Right atrium auricular region (tissue), 2 donors: Measurements from ENCODE around the gene SUCLG2. TPM values are rescaled to one million over a fixed set of nuclear protein-coding genes. Genes with fewer than 3 reads are reported as not detected.

Experiments used
- DNase-seq: peaks from one replicate; pipeline ENCODE4 v3.0.0-alpha.2; 2019; ENCODE audit warnings: low spot score
- H3K27ac ChIP-seq, 2 donors: fragments of 200-600 bp; sonication (generic); 1 replicate in 1 of 2; 2 replicates in 1 of 2; pipeline ENCODE4 v1.5.1; 2016 to 2019
- H3K27me3 ChIP-seq, 2 donors: fragments of 200-600 bp; sonication (generic); one replicate each; pipeline versions ENCODE4 v1.5.1 to v1.6.0; 2017 to 2019
- H3K36me3 ChIP-seq: fragments of 200-600 bp; sonication (generic); one replicate; pipeline ENCODE4 v1.5.1; 2016
- H3K4me1 ChIP-seq, 2 donors: fragments of 200-600 bp; sonication (generic); one replicate each; pipeline versions ENCODE4 v1.5.1 to v1.6.0; 2017 to 2019
- H3K4me3 ChIP-seq, 2 donors: fragments of 200-600 bp; sonication (generic); 1 replicate in 1 of 2; 2 replicates in 1 of 2; pipeline ENCODE4 v1.5.1; 2017 to 2019; ENCODE audit warnings: mild to moderate bottlenecking in 1 of 2, moderate library complexity in 1 of 2
- H3K9me3 ChIP-seq, 2 donors: fragments of 200-600 bp; sonication (generic); one replicate each; pipeline ENCODE4 v1.5.1; 2019
- total RNA-seq, 2 donors: library from RNA; depleted of rRNA; stranded (reverse); fragments of >200 nt; gene quantifications; one replicate each; pipeline ENCODE4 v1.1.0, GENCODE V29; 2016
- TF ChIP-seq, protein P1 (sequence below), 2 donors: fragments of 200-600 bp; sonication (generic); IDR thresholded peaks; one replicate each; pipeline ENCODE4 v1.5.1; 2019; ENCODE audit warnings: antibody characterized with exemption in 2 of 2

The SUCLG2 gene
- total RNA-seq, 2 donors from 2014 or later = 39.0 to 81.5 TPM

- TF ChIP-seq, protein P1, sequence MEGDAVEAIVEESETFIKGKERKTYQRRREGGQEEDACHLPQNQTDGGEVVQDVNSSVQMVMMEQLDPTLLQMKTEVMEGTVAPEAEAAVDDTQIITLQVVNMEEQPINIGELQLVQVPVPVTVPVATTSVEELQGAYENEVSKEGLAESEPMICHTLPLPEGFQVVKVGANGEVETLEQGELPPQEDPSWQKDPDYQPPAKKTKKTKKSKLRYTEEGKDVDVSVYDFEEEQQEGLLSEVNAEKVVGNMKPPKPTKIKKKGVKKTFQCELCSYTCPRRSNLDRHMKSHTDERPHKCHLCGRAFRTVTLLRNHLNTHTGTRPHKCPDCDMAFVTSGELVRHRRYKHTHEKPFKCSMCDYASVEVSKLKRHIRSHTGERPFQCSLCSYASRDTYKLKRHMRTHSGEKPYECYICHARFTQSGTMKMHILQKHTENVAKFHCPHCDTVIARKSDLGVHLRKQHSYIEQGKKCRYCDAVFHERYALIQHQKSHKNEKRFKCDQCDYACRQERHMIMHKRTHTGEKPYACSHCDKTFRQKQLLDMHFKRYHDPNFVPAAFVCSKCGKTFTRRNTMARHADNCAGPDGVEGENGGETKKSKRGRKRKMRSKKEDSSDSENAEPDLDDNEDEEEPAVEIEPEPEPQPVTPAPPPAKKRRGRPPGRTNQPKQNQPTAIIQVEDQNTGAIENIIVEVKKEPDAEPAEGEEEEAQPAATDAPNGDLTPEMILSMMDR (IDR thresholded peaks at IDR 0.05) = no peak
- H3K9me3 ChIP-seq = no peaks in the 10 kb centered on the region
- H3K36me3 ChIP-seq = no peaks in the 10 kb centered on the region
- H3K27ac ChIP-seq = no peak overlapping the region
- H3K27me3 ChIP-seq = no peaks in the 10 kb centered on the region
- peaks cover 0 to 6% of the 10 kb centered on the region in 2 donors for H3K4me1 ChIP-seq
- no peak overlapping the region for H3K4me3 ChIP-seq
- no peak for DNase-seq
Measured at GRCh38 chr3:67486883-67487282, 167.5 kb downstream of the SUCLG2 start.

DNA sequence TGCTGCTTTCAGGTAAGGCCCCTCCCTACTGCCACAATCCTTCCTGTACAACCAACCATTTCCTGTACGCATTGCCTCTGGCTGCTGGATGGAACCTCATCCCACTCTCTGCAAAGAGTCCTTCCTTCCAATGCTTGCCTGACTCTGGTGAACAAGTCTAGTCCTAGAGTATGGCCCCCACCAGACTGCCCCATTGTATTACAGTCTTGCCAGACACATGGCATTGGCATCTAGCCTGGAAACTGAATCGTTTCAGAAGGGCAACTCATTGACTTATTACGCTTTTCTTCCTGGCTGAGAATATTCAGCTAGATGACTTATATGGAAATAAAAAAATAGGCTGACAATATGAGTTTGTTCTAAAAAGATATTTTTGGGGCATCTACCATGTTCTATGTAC is 170.3 kb downstream of the SUCLG2 start:
- Histone ChIP-seq H3K4me1 (peaks cover 0 to 6% of the 10 kb centered on the region in 2 donors), H3K9me3 (no peaks in the 10 kb centered on the region), H3K4me3 (no peak overlapping the region), H3K36me3 (no peaks in the 10 kb centered on the region), H3K27me3 (no peaks in the 10 kb centered on the region), H3K27ac (no peak overlapping the region)
- no peak for DNase-seq
- TF ChIP-seq, protein P1 (IDR thresholded peaks at IDR 0.05) = no peak

- TF ChIP-seq, protein P1 (IDR thresholded peaks at IDR 0.05) = no peak
- no peak for DNase-seq
- no peaks in the 10 kb centered on the region for H3K36me3 ChIP-seq
- no peak overlapping the region for H3K4me3 ChIP-seq
- H3K27me3 ChIP-seq = no peaks in the 10 kb centered on the region
- H3K4me1 ChIP-seq = no peaks in the 10 kb centered on the region
- H3K9me3 ChIP-seq = no peaks in the 10 kb centered on the region
- no peak overlapping the region for H3K27ac ChIP-seq
Measured at GRCh38 chr3:67481126-67481525, 173.3 kb downstream of the SUCLG2 start.

GRCh38 chr3:67478423-67478822 is 176.0 kb downstream of the SUCLG2 start:
- Histone ChIP-seq H3K9me3 (no peaks in the 10 kb centered on the region), H3K27ac (no peak overlapping the region), H3K4me3 (no peak overlapping the region), H3K27me3 (no peaks in the 10 kb centered on the region), H3K36me3 (no peaks in the 10 kb centered on the region), H3K4me1 (no peaks in the 10 kb centered on the region)
- DNase-seq = no peak
- TF ChIP-seq, protein P1 (IDR thresholded peaks at IDR 0.05) = no peak

GRCh38 chr3:67474311-67474710 is 180.1 kb downstream of the SUCLG2 start:
- no peak overlapping the region for H3K27ac ChIP-seq
- no peak overlapping the region for H3K4me3 ChIP-seq
- no peaks in the 10 kb centered on the region for H3K4me1 ChIP-seq
- no peaks in the 10 kb centered on the region for H3K27me3 ChIP-seq
- H3K9me3 ChIP-seq = no peaks in the 10 kb centered on the region
- TF ChIP-seq, protein P1 (IDR thresholded peaks at IDR 0.05) = no peak
- no peak for DNase-seq
- H3K36me3 ChIP-seq = no peaks in the 10 kb centered on the region

DNA sequence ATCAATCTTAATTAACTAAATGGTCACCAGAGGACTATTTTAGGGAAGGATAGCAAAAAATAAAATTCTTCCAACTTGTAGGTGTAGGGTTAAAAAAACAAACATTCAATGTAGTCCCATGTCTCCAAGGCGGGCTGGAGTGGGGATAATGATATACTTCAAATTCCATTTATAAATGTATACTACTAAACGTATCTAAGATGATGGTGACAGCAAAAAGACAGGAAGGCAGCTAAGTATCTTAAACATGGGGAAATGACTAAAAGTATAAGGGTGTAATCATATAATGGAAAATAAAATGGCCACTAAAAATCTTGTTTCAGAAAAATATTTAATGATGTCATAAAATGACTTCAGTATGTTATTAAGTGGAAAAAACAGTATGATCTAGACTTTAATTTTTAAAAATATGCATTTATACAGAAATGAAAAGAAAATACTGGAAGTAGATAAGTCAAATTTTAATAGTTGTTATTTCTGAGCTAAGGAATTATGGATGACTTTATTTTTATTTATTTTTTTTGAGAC is 181.7 kb downstream of the SUCLG2 start:
- no peaks in the 10 kb centered on the region for H3K27me3 ChIP-seq
- H3K4me1 ChIP-seq = no peaks in the 10 kb centered on the region

More for the DNA sequence above, 181.7 kb downstream of the SUCLG2 start:
- H3K27ac ChIP-seq = no peak overlapping the region
- no peaks in the 10 kb centered on the region for H3K9me3 ChIP-seq
- H3K36me3 ChIP-seq = no peaks in the 10 kb centered on the region
- DNase-seq = no peak
- H3K4me3 ChIP-seq = no peak overlapping the region
- TF ChIP-seq, protein P1 (IDR thresholded peaks at IDR 0.05) = no peak
